Measurements from ENCODE around the gene ARHGAP21.

GRCh38 chr10:24574578-24575155 is 149.0 kb downstream of the ARHGAP21 start:
- TF ChIP-seq CTCF (IDR thresholded peaks at IDR 0.05 in 4 of 5, conservative IDR thresholded peaks at IDR 0.05 in 1 of 5) (no peak), POLR2A (IDR thresholded peaks at IDR 0.05) (no peak)
